GM23338 (cell line): ENCODE data around the gene ZFYVE21. TPM values are rescaled to one million over a fixed set of nuclear protein-coding genes. Genes with fewer than 3 reads are reported as not detected.

Experiments used
- ATAC-seq: fragments of 200-7000 bp; cut with Tn5 transposase; 3 replicates; pipeline ENCODE4 v1.9.1; 2020
- DNase-seq: peaks from one replicate; pipeline ENCODE4 v3.0.0-alpha.2; 2015; ENCODE audit warnings: low spot score
- H2AFZ ChIP-seq: fragments of 200-600 bp; sonication (generic); 2 replicates; pipeline ENCODE4 v1.8.0; 2016; ENCODE audit warnings: antibody characterized with exemption, mild to moderate bottlenecking, moderate library complexity
- H3F3A ChIP-seq: fragments of 200-600 bp; sonication (generic); replicated peaks from 2 replicates; pipeline ENCODE4 v1.8.0; 2017; ENCODE audit warnings: antibody characterized with exemption, mixed run types, low read depth
- H3K27ac ChIP-seq: fragments of 200-600 bp; sonication (generic); 2 replicates; pipeline ENCODE4 v1.6.1; 2016; ENCODE audit warnings: low read depth
- H3K27me3 ChIP-seq: fragments of 200-600 bp; sonication (generic); 2 replicates; pipeline ENCODE4 v1.8.0; 2016; ENCODE audit warnings: mild to moderate bottlenecking, mixed run types, moderate library complexity; ENCODE audit not compliant: insufficient read depth
- H3K36me3 ChIP-seq: fragments of 200-600 bp; sonication (generic); 2 replicates; pipeline ENCODE4 v1.8.0; 2016; ENCODE audit warnings: mild to moderate bottlenecking; ENCODE audit not compliant: insufficient read depth
- H3K4me1 ChIP-seq: fragments of 200-600 bp; sonication (generic); 2 replicates; pipeline ENCODE4 v1.8.0; 2016; ENCODE audit warnings: mild to moderate bottlenecking, moderate library complexity; ENCODE audit not compliant: insufficient read depth
- H3K4me2 ChIP-seq: fragments of 200-600 bp; sonication (generic); 2 replicates; pipeline ENCODE4 v1.7.1; 2017; ENCODE audit warnings: mixed run types
- H3K4me3 ChIP-seq: fragments of 200-600 bp; sonication (generic); 2 replicates; pipeline ENCODE4 v1.6.1; 2016; ENCODE audit warnings: mixed run types
- H3K79me2 ChIP-seq: fragments of 200-600 bp; sonication (generic); replicated peaks from 2 replicates; pipeline ENCODE4 v1.8.0; 2017; ENCODE audit warnings: mild to moderate bottlenecking; ENCODE audit not compliant: insufficient read depth
- H3K9me2 ChIP-seq: fragments of 200-600 bp; sonication (generic); 2 replicates; pipeline ENCODE4 v1.8.0; 2017; ENCODE audit not compliant: insufficient read depth
- H4K20me1 ChIP-seq: fragments of 200-600 bp; sonication (generic); replicated peaks from 2 replicates; pipeline ENCODE4 v1.8.0; 2017; ENCODE audit warnings: mild to moderate bottlenecking; ENCODE audit not compliant: insufficient read depth
- H3K27ac Mint-ChIP-seq: 2 replicates; pipeline ENCODE4 v1.8.0; 2020; ENCODE audit warnings: inconsistent platforms, mild to moderate bottlenecking, moderate library complexity, mixed read lengths
- H3K27me3 Mint-ChIP-seq: 3 replicates; pipeline ENCODE4 v1.8.0; 2022; ENCODE audit warnings: low read depth, mild to moderate bottlenecking, moderate library complexity, mixed read lengths, inconsistent platforms; ENCODE audit not compliant: insufficient read depth, poor library complexity
- H3K36me3 Mint-ChIP-seq: 3 replicates; pipeline ENCODE4 v1.8.0; 2021; ENCODE audit warnings: low read depth, mild to moderate bottlenecking, inconsistent platforms, moderate library complexity, mixed read lengths
- H3K4me1 Mint-ChIP-seq: 3 replicates; pipeline ENCODE4 v1.8.0; 2020; ENCODE audit warnings: mild to moderate bottlenecking, inconsistent platforms, mixed read lengths
- H3K4me3 Mint-ChIP-seq: 3 replicates; pipeline ENCODE4 v1.8.0; 2021; ENCODE audit warnings: moderate library complexity, mild to moderate bottlenecking, inconsistent platforms, mixed read lengths
- H3K9me3 Mint-ChIP-seq: 3 replicates; pipeline ENCODE4 v1.8.0; 2020; ENCODE audit warnings: moderate library complexity, mild to moderate bottlenecking, inconsistent platforms, mixed read lengths
- CREB1 ChIP-seq: fragments of 250-450 bp; sonication (Bioruptor Pico); IDR thresholded peaks from 2 replicates; pipeline ENCODE4 v1.5.0; 2020; ENCODE audit warnings: low read depth, mild to moderate bottlenecking, moderate library complexity
- ETS1 ChIP-seq: IDR thresholded peaks from 2 replicates; pipeline ENCODE4 v1.6.1; 2016; ENCODE audit warnings: antibody characterized with exemption
- JUNB ChIP-seq: IDR thresholded peaks from one replicate; pipeline ENCODE4 v1.6.1; 2016; ENCODE audit warnings: antibody characterized with exemption; ENCODE audit not compliant: unreplicated experiment
- NANOG ChIP-seq: IDR thresholded peaks from 2 replicates; pipeline ENCODE4 v1.6.1; 2016; ENCODE audit warnings: antibody characterized with exemption, borderline replicate concordance
- ZNF114 ChIP-seq: fragments of 250-450 bp; sonication (Bioruptor Pico); IDR thresholded peaks from 2 replicates; pipeline ENCODE4 v1.5.0; 2020; ENCODE audit warnings: mild to moderate bottlenecking, moderate library complexity
- ZNF462 ChIP-seq: fragments of 250-450 bp; sonication (Bioruptor Pico); IDR thresholded peaks from 2 replicates; pipeline ENCODE4 v1.5.0; 2020; ENCODE audit warnings: mild to moderate bottlenecking, moderate library complexity
- polyA plus RNA-seq: library from polyadenylated mRNA; unstranded; fragments of >200 nt; fragmentation: Nextera tagmentation; extraction: Ambion mirVana; gene quantifications from 2 replicates; pipeline ENCODE4 v1.2.1, GENCODE V29; 2016
- total RNA-seq: library from RNA; depleted of rRNA; stranded (reverse); fragments of >200 nt; shearing (Covaris generic); gene quantifications from 2 replicates; pipeline ENCODE4 v1.2.3, GENCODE V29; 2014
- TF ChIP-seq, protein P1 (sequence below): IDR thresholded peaks from one replicate; pipeline ENCODE4 v1.6.1; 2018; ENCODE audit warnings: antibody characterized with exemption; ENCODE audit not compliant: unreplicated experiment

ZFYVE21 gene
- total and polyA plus RNA-seq, 2 experiments from 2014 or later, result 88.0 to 89.6 TPM

DNA sequence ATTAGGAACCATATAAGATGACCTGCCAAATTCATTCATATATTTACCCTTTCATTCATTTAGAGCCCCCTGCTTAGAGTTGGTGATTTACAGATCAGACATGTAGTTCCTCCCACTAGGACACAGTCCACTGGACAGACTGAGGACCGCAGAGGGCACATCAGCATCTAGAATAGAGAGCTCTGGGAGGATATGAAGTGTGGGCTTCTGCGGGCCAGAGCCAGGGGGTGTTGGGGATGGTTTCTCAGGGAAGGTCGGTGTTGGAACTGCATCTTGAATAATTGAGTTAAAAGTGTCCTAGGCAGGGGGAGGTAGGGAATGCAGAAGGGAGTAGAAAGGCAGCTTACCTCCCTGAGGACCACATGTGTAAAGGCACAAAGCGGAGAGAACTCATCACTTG, 43.7 kb upstream of the ZFYVE21 start (continued):
- TF ChIP-seq, protein P1, sequence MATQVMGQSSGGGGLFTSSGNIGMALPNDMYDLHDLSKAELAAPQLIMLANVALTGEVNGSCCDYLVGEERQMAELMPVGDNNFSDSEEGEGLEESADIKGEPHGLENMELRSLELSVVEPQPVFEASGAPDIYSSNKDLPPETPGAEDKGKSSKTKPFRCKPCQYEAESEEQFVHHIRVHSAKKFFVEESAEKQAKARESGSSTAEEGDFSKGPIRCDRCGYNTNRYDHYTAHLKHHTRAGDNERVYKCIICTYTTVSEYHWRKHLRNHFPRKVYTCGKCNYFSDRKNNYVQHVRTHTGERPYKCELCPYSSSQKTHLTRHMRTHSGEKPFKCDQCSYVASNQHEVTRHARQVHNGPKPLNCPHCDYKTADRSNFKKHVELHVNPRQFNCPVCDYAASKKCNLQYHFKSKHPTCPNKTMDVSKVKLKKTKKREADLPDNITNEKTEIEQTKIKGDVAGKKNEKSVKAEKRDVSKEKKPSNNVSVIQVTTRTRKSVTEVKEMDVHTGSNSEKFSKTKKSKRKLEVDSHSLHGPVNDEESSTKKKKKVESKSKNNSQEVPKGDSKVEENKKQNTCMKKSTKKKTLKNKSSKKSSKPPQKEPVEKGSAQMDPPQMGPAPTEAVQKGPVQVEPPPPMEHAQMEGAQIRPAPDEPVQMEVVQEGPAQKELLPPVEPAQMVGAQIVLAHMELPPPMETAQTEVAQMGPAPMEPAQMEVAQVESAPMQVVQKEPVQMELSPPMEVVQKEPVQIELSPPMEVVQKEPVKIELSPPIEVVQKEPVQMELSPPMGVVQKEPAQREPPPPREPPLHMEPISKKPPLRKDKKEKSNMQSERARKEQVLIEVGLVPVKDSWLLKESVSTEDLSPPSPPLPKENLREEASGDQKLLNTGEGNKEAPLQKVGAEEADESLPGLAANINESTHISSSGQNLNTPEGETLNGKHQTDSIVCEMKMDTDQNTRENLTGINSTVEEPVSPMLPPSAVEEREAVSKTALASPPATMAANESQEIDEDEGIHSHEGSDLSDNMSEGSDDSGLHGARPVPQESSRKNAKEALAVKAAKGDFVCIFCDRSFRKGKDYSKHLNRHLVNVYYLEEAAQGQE, result no peak
- no peak for TF ChIP-seq ZNF462 (CRISPR knock-in tag)
- no peak for TF ChIP-seq JUNB
- no peak for TF ChIP-seq NANOG

- H3K9me3 Mint-ChIP-seq, result no peaks in the 10 kb centered on the region; the same call in 2 of the 3 replicates
- Histone ChIP-seq H3K36me3 (peaks cover 86% of the 10 kb centered on the region), H3K4me3 (no peak overlapping the region), H2AFZ (no peak overlapping the region), H4K20me1 (peaks cover 9% of the 10 kb centered on the region), H3K27ac (no peak overlapping the region), H3K4me2 (no peak overlapping the region), H3K27me3 (no peaks in the 10 kb centered on the region), H3K9me2 (no peaks in the 10 kb centered on the region), H3F3A (peaks cover 18% of the 10 kb centered on the region), H3K4me1 (no peaks in the 10 kb centered on the region), H3K79me2 (0 out of 2 replicates have a peak, but pooled peaks cover 4% of the 10 kb centered on the region)
- H3K4me3 Mint-ChIP-seq, result no peak overlapping the region
- H3K4me1 Mint-ChIP-seq, result no peaks in the 10 kb centered on the region
- DNase-seq, result no peak
- no peak overlapping the region for H3K27ac Mint-ChIP-seq
- peaks cover 5% of the 10 kb centered on the region for H3K27me3 Mint-ChIP-seq
- H3K36me3 Mint-ChIP-seq, result peaks cover 81% of the 10 kb centered on the region
- no peak for ATAC-seq
- TF ChIP-seq JUNB (no peak), ZNF114 (CRISPR knock-in tag) (no peak), ETS1 (no peak), CREB1 (CRISPR knock-in tag) (no peak)
These were observed 39.7 kb upstream of the ZFYVE21 start for GRCh38 chr14:103675957-103676356.
